AG04450 (cell line): ENCODE data around the gene ABHD3. TPM values are rescaled to one million over a fixed set of nuclear protein-coding genes. Genes with fewer than 3 reads are reported as not detected.

Source experiments
- CTCF ChIA-PET: fragments of 300-600, 350-600 bp; formaldehyde crosslinking; extraction: SDS; loops from one replicate; lab custom pipeline; 2022; ENCODE audit warnings: antibody characterized with exemption, inconsistent platforms; lab: Charles Lee
- POLR2A ChIA-PET: fragments of 350-600 bp; formaldehyde crosslinking; extraction: SDS; loops from one replicate; lab custom pipeline; 2021; ENCODE audit warnings: antibody characterized with exemption, inconsistent platforms; lab: Yijun Ruan, JAX
- DNase-seq: peaks from one replicate; pipeline ENCODE4 v3.0.0-alpha.2; 2011; ENCODE audit warnings: low read depth, low spot score
- H3K27ac ChIP-seq: one replicate; pipeline ENCODE4 v1.5.1; 2012; ENCODE audit warnings: low read depth, low read length, control low read depth
- H3K27me3 ChIP-seq: one replicate; pipeline ENCODE4 v1.6.0; 2012; ENCODE audit warnings: low read length; ENCODE audit not compliant: control insufficient read depth, insufficient read depth
- H3K4me3 ChIP-seq: 2 replicates; pipeline ENCODE4 v1.5.1; 2011; ENCODE audit warnings: mild to moderate bottlenecking, low read depth, low read length, control low read depth
- H3K9me3 ChIP-seq: 2 replicates; pipeline ENCODE4 v1.5.1; 2012; ENCODE audit warnings: low read length; ENCODE audit not compliant: control insufficient read depth, insufficient read depth
- polyA plus RNA-seq: library from polyadenylated mRNA; depleted of rRNA; stranded (reverse); fragments of >200 nt; gene quantifications from 2 replicates; pipeline ENCODE4 v1.2.3, GENCODE V29; 2011
- TF ChIP-seq, protein P1 (sequence below): IDR thresholded peaks from 2 replicates; pipeline ENCODE4 v1.5.1; 2011; ENCODE audit warnings: low read depth, low read length, control low read depth, inconsistent platforms

The ABHD3 gene
- polyA plus RNA-seq, 1 experiment, result 5.7 TPM

GRCh38 chr18:21669736-21670285, 34.8 kb downstream of the ABHD3 start:
- H3K27ac ChIP-seq, result no peak overlapping the region
- POLR2A ChIA-PET, result interaction anchor here (1.8 kb wide), 1 partner anchor 34 kb away, joined by 5 read pairs; no protein-coding TSS in a partner anchor
- no peak for DNase-seq
- no peaks in the 10 kb centered on the region for H3K9me3 ChIP-seq
- CTCF ChIA-PET, result no interaction called here
- no peak overlapping the region for H3K4me3 ChIP-seq
- no peaks in the 10 kb centered on the region for H3K27me3 ChIP-seq
- TF ChIP-seq, protein P1, sequence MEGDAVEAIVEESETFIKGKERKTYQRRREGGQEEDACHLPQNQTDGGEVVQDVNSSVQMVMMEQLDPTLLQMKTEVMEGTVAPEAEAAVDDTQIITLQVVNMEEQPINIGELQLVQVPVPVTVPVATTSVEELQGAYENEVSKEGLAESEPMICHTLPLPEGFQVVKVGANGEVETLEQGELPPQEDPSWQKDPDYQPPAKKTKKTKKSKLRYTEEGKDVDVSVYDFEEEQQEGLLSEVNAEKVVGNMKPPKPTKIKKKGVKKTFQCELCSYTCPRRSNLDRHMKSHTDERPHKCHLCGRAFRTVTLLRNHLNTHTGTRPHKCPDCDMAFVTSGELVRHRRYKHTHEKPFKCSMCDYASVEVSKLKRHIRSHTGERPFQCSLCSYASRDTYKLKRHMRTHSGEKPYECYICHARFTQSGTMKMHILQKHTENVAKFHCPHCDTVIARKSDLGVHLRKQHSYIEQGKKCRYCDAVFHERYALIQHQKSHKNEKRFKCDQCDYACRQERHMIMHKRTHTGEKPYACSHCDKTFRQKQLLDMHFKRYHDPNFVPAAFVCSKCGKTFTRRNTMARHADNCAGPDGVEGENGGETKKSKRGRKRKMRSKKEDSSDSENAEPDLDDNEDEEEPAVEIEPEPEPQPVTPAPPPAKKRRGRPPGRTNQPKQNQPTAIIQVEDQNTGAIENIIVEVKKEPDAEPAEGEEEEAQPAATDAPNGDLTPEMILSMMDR, result no peak

DNA sequence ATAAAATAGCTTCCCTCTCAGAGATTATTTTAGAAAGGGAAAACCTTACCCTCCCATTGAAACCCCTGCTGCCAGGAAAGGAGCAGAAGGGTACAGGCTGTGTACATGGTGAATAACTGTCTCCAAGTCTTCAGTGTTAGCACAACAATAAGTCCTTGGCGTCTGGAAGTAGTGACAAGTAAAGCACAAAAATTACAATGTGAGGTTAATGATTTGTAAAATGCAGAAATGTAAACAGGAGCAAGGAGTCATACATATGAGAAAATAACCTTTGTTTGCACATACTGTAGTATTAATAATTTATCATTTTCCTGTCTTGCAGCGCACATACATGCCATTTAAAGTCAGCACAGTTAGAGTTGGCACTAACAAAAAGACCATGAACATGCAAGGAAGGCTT, 40.5 kb downstream of the ABHD3 start:
- TF ChIP-seq, protein P1, result no peak
- Histone ChIP-seq H3K27ac (no peak overlapping the region), H3K4me3 (no peak overlapping the region), H3K27me3 (no peaks in the 10 kb centered on the region), H3K9me3 (no peaks in the 10 kb centered on the region)
- no peak for DNase-seq
- ChIA-PET CTCF (interaction anchor here (1.4 kb wide), 1 partner anchor 63 kb away, joined by 4 read pairs; the partner anchor contains the start of gene ESCO1), POLR2A (no interaction called here)

- POLR2A ChIA-PET, result no interaction called here
Measured at GRCh38 chr18:21663578-21663977, 41.0 kb downstream of the ABHD3 start.

DNA sequence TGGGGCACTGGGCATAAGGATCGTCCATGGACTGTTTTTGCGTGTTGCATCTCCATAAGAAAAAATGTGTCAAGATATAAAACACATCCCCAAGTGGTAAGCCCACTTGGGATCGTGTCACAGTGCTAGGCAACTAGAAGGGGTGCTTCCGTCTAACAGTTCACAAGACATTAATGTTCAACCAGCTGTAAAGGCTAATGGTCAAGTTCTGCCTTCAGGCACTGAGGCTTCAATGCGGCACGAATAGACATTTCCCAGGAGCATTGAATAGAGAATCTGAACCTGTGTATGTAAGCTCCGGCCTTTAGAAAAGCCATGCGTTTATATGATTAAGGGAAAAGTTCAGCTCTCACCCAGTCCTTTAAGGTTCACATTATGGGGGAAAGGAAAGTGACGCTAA, 42.0 kb downstream of the ABHD3 start:
- ChIA-PET CTCF (no interaction called here), POLR2A (no interaction called here)
- no peak overlapping the region for H3K27ac ChIP-seq
- no peaks in the 10 kb centered on the region for H3K9me3 ChIP-seq
- TF ChIP-seq, protein P1, result no peak
- H3K27me3 ChIP-seq, result no peaks in the 10 kb centered on the region
- H3K4me3 ChIP-seq, result no peak overlapping the region
- DNase-seq, result no peak

More at GRCh38 chr18:21663578-21663977, 41.0 kb downstream of the ABHD3 start:
- CTCF ChIA-PET, result interaction anchor here (0.8 to 1.4 kb wide), 2 partner anchors 51 to 63 kb away, joined by 4 to 5 read pairs; partner anchors contain the start of genes ESCO1 and SNRPD1
- Histone ChIP-seq H3K27me3 (no peaks in the 10 kb centered on the region), H3K4me3 (no peak overlapping the region), H3K27ac (no peak overlapping the region), H3K9me3 (no peaks in the 10 kb centered on the region)
- DNase-seq, result no peak
- TF ChIP-seq, protein P1, result no peak

DNA sequence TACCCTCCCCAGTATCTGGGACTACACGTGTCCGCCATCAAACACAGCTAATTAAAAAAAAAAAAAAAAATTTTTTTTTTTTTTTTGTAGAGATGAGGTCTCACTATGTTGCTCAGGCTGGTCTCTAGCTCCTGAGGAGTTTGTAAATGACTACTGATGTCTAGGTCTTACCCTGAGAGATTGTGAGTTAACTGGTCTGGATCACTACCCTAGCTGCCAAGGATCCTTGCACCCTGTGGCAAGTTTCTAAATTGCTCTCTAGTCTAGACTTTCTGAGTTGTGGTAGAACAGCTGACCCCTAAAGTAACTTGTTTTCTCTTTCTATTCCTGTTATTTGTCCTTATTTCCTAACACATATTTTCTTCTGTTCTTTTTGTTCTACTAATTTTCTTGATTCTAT, 44.5 kb downstream of the ABHD3 start:
- no peak for DNase-seq
- Histone ChIP-seq H3K27me3 (no peaks in the 10 kb centered on the region), H3K4me3 (no peak overlapping the region), H3K9me3 (no peaks in the 10 kb centered on the region), H3K27ac (no peak overlapping the region)
- CTCF ChIA-PET, result interaction anchor here (0.6 to 2.5 kb wide), 2 partner anchors 19 to 59 kb away, joined by 6 to 7 read pairs; partner anchors contain the start of gene ESCO1
- TF ChIP-seq, protein P1, result no peak
- POLR2A ChIA-PET, result no interaction called here
